ENCODE results near the gene LIMCH1.

GRCh38 chr4:41594432-41594831, 56.5 kb downstream of the LIMCH1 start:
- TF ChIP-seq CTCF (IDR thresholded peaks at IDR 0.05) (no peak), POLR2A (IDR thresholded peaks at IDR 0.05) (no peak)

Data from body of pancreas (tissue), 4 donors.